HepG2 (cell line): ENCODE results near the gene HDDC3. TPM values are rescaled to one million over a fixed set of nuclear protein-coding genes. Genes with fewer than 3 reads are reported as not detected.
A peak's percentile ranks its signal among the peaks of the same experiment; 100 is the strongest.

ENCODE experiments used
- ARNTL ChIP-seq: sonication (generic); formaldehyde crosslinking; IDR thresholded peaks from 2 replicates; pipeline ENCODE4 v1.4.0; 2020; ENCODE audit warnings: mild to moderate bottlenecking, missing genetic modification reagents
- BCL6 ChIP-seq: IDR thresholded peaks from 2 replicates; pipeline ENCODE4 v1.6.1; 2016; ENCODE audit warnings: missing genetic modification reagents, missing compliant biosample characterization
- CBX2 ChIP-seq, 2 experiments: fragments of 200-600 bp in 1 of 2; sonication (generic); formaldehyde crosslinking in 1 of 2; IDR thresholded peaks; 2 replicates each; pipeline versions ENCODE4 v1.7.0 to v1.8.1; 2018 to 2022; ENCODE audit warnings: low read depth in 2 of 2, low read length in 1 of 2, mild to moderate bottlenecking in 1 of 2, missing genetic modification reagents in 1 of 2
- FOXK2 ChIP-seq: fragments of 450-650 bp; IDR thresholded peaks from 2 replicates; pipeline ENCODE4 v1.6.1; 2016
- GMEB1 ChIP-seq: sonication (generic); formaldehyde crosslinking; IDR thresholded peaks from 2 replicates; pipeline ENCODE4 v1.5.1; 2020; ENCODE audit warnings: missing genetic modification reagents, mild to moderate bottlenecking, borderline replicate concordance
- GPBP1L1 ChIP-seq: sonication (generic); formaldehyde crosslinking; IDR thresholded peaks from 2 replicates; pipeline ENCODE4 v1.5.0; 2020; ENCODE audit warnings: mild to moderate bottlenecking, missing genetic modification reagents
- JDP2 ChIP-seq: sonication (generic); formaldehyde crosslinking; IDR thresholded peaks from 2 replicates; pipeline ENCODE4 v1.8.1; 2022; ENCODE audit warnings: missing genetic modification reagents, borderline replicate concordance
- MAF1 ChIP-seq: sonication (generic); formaldehyde crosslinking; IDR thresholded peaks from 2 replicates; pipeline ENCODE4 v1.5.0; 2020; ENCODE audit warnings: missing genetic modification reagents, borderline replicate concordance
- MATR3 ChIP-seq: sonication (generic); formaldehyde crosslinking; IDR thresholded peaks from 2 replicates; pipeline ENCODE4 v1.4.0; 2020; ENCODE audit warnings: missing genetic modification reagents
- PLRG1 ChIP-seq: fragments of 450-650 bp; conservative IDR thresholded peaks from 2 replicates; pipeline ENCODE4 v1.6.1; 2016
- POLR2A ChIP-seq, 2 experiments: IDR thresholded peaks; 2 replicates each; pipeline ENCODE4 v1.6.1; 2011; ENCODE audit warnings: low read depth in 2 of 2, low read length in 2 of 2, mild to moderate bottlenecking in 1 of 2, moderate library complexity in 1 of 2; ENCODE audit not compliant: insufficient read depth in 1 of 2
- SMARCE1 ChIP-seq: fragments of 450-650 bp; IDR thresholded peaks from 2 replicates; pipeline ENCODE4 v1.6.1; 2017; ENCODE audit warnings: borderline replicate concordance
- SP140L ChIP-seq: sonication (generic); formaldehyde crosslinking; IDR thresholded peaks from 2 replicates; pipeline ENCODE4 v1.4.0; 2020; ENCODE audit warnings: missing genetic modification reagents, borderline replicate concordance
- TAF1 ChIP-seq: sonication (generic); formaldehyde crosslinking; IDR thresholded peaks from 2 replicates; pipeline ENCODE4 v1.4.0; 2020; ENCODE audit warnings: missing genetic modification reagents
- ZEB1 ChIP-seq: IDR thresholded peaks from 2 replicates; pipeline ENCODE4 v1.6.1; 2012; ENCODE audit warnings: mild to moderate bottlenecking, low read depth, inconsistent platforms; ENCODE audit not compliant: insufficient replicate concordance
- ZNF30 ChIP-seq: sonication (generic); formaldehyde crosslinking; IDR thresholded peaks from 2 replicates; pipeline ENCODE4 v1.5.0; 2020; ENCODE audit warnings: mild to moderate bottlenecking, missing genetic modification reagents
- ZNF552 ChIP-seq: sonication (generic); formaldehyde crosslinking; IDR thresholded peaks from 2 replicates; pipeline ENCODE4 v1.9.0; 2022; ENCODE audit warnings: missing genetic modification reagents, mild to moderate bottlenecking, borderline replicate concordance
- ZNF749 ChIP-seq: sonication (generic); formaldehyde crosslinking; IDR thresholded peaks from 2 replicates; pipeline ENCODE4 v1.8.0; 2022; ENCODE audit warnings: mild to moderate bottlenecking, missing genetic modification reagents, moderate library complexity, borderline replicate concordance
- polyA plus RNA-seq, 8 experiments: library from polyadenylated mRNA; depleted of rRNA in 3 of 8; stranded (reverse) in 7 of 8; unstranded in 1 of 8; fragments of >200 nt; fragmentation: Illumina TruSeq in 4 of 8; extraction: Trizol in 4 of 8; gene quantifications; 2 replicates each; pipeline versions ENCODE4 v1.2.1 to v1.2.3, GENCODE V29; 2011 to 2016; ENCODE audit warnings: low read depth in 4 of 8, missing spikeins in 1 of 8, mixed read lengths in 1 of 8; ENCODE audit not compliant: insufficient read depth in 1 of 8
- total RNA-seq, 5 experiments: library from RNA; depleted of rRNA; stranded (reverse); fragments of >200 nt; fragmentation: Illumina TruSeq; extraction: Trizol; gene quantifications; 2 replicates each; pipeline ENCODE4 v1.2.3, GENCODE V29; 2016; ENCODE audit warnings: low read depth in 1 of 5
- TF ChIP-seq, protein P1 (sequence below): sonication (generic); formaldehyde crosslinking; IDR thresholded peaks from 2 replicates; pipeline ENCODE4 v1.9.0; 2022; ENCODE audit warnings: low read depth, missing genetic modification reagents
- TF ChIP-seq, protein P2 (sequence below): sonication (generic); formaldehyde crosslinking; IDR thresholded peaks from 2 replicates; pipeline ENCODE4 v1.4.0; 2020; ENCODE audit warnings: missing genetic modification reagents
- TF ChIP-seq, protein P3 (sequence below): sonication (generic); formaldehyde crosslinking; IDR thresholded peaks from 2 replicates; pipeline ENCODE4 v1.8.0; 2022; ENCODE audit warnings: missing genetic modification reagents, mild to moderate bottlenecking, borderline replicate concordance
- TF ChIP-seq, protein P4 (sequence below): IDR thresholded peaks from 2 replicates; pipeline ENCODE4 v1.6.1; 2012; ENCODE audit warnings: inconsistent platforms

HDDC3 gene
- total and polyA plus RNA-seq, 2 of the 13 experiments (the other 11 are each of a cell fraction or from before 2014, with no cell fraction given) = 18.7 to 28.3 TPM

- TF ChIP-seq, protein P1, sequence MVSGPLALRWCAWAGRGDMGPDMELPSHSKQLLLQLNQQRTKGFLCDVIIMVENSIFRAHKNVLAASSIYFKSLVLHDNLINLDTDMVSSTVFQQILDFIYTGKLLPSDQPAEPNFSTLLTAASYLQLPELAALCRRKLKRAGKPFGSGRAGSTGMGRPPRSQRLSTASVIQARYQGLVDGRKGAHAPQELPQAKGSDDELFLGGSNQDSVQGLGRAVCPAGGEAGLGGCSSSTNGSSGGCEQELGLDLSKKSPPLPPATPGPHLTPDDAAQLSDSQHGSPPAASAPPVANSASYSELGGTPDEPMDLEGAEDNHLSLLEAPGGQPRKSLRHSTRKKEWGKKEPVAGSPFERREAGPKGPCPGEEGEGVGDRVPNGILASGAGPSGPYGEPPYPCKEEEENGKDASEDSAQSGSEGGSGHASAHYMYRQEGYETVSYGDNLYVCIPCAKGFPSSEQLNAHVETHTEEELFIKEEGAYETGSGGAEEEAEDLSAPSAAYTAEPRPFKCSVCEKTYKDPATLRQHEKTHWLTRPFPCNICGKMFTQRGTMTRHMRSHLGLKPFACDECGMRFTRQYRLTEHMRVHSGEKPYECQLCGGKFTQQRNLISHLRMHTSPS (CRISPR knock-in tag) = no peak
- TF ChIP-seq FOXK2 (no peak), GMEB1 (CRISPR knock-in tag) (peak; percentile 61), ZNF552 (CRISPR knock-in tag) (no peak), SP140L (no peak), MATR3 (CRISPR knock-in tag) (no peak), JDP2 (CRISPR knock-in tag) (no peak), CBX2 (IDR thresholded peaks at IDR 0.05; ENCODE audit: low read depth, low read length) (no peak), CBX2 (CRISPR knock-in tag; IDR thresholded peaks at IDR 0.05; ENCODE audit: low read depth) (no peak), PLRG1 (no peak), SMARCE1 (no peak), ZNF749 (CRISPR knock-in tag) (no peak), POLR2A (IDR thresholded peaks at IDR 0.05; ENCODE audit: insufficient read depth in 1 of 2, low read depth in 2 of 2, low read length in 2 of 2) (peak; percentile 54 to 83), ARNTL (CRISPR knock-in tag) (no peak; the same call in 1 of the 2 replicates), ZEB1 (peak; percentile 87), TAF1 (CRISPR knock-in tag) (peak; percentile 54), MAF1 (CRISPR knock-in tag) (no peak), BCL6 (CRISPR knock-in tag) (0 out of 2 replicates have a peak, but pooled peaks have one; percentile 6), ZNF30 (CRISPR knock-in tag) (no peak), GPBP1L1 (CRISPR knock-in tag) (no peak)
- TF ChIP-seq, protein P2, sequence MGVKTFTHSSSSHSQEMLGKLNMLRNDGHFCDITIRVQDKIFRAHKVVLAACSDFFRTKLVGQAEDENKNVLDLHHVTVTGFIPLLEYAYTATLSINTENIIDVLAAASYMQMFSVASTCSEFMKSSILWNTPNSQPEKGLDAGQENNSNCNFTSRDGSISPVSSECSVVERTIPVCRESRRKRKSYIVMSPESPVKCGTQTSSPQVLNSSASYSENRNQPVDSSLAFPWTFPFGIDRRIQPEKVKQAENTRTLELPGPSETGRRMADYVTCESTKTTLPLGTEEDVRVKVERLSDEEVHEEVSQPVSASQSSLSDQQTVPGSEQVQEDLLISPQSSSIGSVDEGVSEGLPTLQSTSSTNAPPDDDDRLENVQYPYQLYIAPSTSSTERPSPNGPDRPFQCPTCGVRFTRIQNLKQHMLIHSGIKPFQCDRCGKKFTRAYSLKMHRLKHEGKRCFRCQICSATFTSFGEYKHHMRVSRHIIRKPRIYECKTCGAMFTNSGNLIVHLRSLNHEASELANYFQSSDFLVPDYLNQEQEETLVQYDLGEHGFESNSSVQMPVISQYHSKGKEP (CRISPR knock-in tag) = no peak
- TF ChIP-seq, protein P3, sequence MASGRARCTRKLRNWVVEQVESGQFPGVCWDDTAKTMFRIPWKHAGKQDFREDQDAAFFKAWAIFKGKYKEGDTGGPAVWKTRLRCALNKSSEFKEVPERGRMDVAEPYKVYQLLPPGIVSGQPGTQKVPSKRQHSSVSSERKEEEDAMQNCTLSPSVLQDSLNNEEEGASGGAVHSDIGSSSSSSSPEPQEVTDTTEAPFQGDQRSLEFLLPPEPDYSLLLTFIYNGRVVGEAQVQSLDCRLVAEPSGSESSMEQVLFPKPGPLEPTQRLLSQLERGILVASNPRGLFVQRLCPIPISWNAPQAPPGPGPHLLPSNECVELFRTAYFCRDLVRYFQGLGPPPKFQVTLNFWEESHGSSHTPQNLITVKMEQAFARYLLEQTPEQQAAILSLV (CRISPR knock-in tag) = 0 out of 2 replicates have a peak, but pooled peaks have one; percentile 26
- TF ChIP-seq, protein P4, sequence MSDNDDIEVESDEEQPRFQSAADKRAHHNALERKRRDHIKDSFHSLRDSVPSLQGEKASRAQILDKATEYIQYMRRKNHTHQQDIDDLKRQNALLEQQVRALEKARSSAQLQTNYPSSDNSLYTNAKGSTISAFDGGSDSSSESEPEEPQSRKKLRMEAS = no peak
Measured at GRCh38 chr15:90934949-90935751, 2.8 kb upstream of the HDDC3 start, which contains the start of gene UNC45A (continued).
